ENCODE data around the gene GALK1.

The GALK1 gene

DNA sequence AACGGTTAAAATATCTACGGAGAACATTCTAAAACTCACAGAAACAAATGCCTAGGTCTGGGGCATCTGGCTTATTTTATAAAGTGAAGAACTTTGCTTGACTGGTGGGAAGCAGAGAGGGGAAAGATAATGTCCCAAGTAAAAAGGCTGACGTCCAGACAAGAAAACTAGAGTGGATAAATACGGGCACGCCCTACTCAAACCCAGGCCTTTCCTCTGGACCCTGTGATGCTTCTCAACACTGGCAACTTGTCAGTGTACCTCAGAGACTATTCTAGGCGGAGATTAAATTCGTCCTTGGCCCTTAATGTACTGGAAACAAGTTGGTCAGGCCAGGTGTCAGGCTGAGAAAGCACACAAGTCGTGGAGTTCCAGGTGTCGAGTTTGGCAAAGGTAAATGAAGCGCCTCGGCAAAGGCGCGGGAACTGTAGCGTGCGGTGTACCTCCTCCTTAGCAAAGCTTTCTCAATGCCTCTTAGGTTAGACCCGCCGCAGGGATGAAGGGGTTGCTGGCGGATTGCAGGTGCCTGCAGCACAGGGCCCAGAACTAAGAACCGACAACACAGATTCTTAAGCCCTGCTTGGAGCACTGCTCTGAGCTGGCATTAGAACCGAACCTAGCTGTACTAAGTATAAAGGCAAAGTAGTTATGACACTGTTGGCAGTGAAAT lies 18.9 kb upstream of the GALK1 start:
- DNase-seq = no peak

DNA sequence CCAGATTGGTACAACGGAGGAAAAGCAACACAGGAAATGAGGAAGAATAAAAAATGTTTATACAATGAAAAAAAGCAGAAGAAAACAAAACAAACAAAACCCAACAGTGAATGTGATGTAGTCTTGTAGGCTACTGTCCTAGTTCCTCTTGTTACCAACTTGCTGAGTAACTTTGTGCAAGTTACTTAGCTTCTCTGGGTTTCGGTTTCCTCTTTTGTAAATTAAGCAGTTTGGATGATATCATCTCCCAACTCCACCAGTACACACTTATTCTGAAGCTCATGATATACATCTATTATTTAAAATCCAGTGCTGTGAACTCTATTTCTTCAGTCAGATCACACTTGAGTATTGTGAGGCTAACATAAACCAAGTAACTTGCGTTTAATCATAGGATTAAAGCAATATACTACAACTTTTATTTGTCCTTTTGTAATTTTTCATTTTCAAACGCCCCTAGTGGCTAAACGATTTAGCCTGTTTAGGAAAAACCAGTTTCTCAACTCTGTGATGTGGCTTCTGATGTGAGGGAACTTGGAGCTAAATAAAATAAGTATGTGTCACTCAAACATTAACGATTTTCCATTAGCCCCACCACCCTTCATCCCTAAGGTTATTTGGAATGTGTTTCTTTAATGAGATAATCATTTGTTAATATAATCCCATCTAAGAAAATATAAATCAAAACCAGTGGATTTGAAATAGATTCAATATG lies 18.2 kb upstream of the GALK1 start:
- DNase-seq = peak; percentile 77

DNA sequence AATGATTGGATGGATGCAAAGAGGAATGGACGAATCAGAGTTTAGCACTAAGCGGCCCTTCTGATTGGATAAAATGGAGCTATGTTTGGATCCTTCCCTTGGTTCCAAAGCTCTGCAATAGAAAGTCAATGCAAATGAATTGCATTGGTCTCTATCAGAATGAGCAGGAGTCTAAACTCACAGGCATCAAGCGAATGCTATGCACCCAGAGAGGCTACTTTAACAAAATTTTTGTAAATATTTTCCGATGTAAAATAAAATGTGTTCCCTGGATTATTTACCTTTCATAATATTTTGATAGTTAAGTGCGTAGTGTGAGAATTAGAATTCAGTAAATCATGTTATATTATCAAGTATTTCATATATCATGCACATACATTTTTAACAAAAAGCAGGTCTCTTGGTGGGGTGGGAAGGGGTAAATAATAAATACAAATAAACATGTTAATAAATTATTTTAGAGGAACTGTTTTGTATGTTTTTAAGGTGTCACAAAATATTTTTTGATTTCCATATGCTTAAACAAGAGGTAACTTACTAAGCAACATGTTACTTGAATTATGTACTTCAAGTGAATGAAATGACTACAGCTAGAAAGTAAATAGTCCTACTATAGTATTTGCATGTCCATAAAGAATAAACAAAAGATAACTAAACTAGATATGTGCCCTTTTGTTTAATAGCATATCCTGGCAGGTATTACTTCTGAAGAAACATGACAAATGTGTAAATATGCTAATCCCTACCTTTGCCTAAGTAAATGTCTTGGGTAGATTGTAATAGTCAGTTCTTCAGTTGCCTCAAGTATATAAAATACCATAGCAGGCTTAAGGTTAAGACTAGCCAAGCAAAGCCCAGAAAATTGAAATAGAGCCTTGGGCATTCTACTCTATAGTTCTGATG lies 15.2 kb upstream of the GALK1 start:
- no peak for DNase-seq

DNA sequence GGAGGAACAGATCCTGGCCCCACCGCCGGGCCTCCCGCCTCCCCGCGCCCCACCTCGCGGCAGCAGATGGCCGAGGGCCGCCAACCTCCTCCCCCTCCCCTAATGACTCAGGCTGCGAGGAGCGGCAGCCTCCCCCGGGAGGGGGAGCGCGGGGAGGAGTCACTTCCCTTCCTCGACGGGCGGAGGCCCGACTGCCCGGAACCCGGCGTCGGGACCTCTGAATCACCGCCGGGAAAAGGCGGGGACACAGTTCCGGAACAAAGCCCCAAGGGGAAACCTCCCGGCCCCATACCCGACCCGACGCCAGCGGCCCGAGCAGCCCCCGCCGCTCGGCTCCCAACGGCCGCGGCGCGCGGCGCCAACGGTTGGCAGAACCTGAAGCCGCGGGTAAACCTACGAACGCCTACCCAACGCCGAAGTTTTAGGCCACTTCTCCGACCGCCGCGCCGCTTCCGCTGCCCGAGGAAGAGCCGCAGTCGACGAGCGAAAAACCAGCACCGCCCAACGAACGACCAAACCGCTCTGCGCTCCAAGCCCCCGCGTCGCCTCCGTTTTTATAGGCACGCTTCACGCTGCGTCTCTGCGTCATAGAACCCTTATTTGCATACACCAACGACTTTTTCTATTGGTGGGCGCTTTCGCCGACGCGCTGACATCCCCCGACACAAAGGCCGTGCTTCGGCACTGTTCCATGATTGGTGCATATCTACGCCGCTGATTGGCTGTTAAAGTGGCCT lies 14.4 kb upstream of the GALK1 start:
- peak; percentile 99 for DNase-seq

GRCh38 chr17:75778861-75779249 lies 13.9 kb upstream of the GALK1 start:
- DNase-seq = peak; percentile 87

GRCh38 chr17:75778066-75778860 lies 13.3 kb upstream of the GALK1 start:
- DNase-seq = peak; percentile 32

GRCh38 chr17:75777296-75777922 lies 12.4 kb upstream of the GALK1 start:
- DNase-seq = peak; percentile 46

GRCh38 chr17:75776386-75777295 lies 11.6 kb upstream of the GALK1 start:
- DNase-seq = peak; percentile 67

GRCh38 chr17:75774991-75775668 lies 10.1 kb upstream of the GALK1 start:
- DNase-seq = peak; percentile 46

DNA sequence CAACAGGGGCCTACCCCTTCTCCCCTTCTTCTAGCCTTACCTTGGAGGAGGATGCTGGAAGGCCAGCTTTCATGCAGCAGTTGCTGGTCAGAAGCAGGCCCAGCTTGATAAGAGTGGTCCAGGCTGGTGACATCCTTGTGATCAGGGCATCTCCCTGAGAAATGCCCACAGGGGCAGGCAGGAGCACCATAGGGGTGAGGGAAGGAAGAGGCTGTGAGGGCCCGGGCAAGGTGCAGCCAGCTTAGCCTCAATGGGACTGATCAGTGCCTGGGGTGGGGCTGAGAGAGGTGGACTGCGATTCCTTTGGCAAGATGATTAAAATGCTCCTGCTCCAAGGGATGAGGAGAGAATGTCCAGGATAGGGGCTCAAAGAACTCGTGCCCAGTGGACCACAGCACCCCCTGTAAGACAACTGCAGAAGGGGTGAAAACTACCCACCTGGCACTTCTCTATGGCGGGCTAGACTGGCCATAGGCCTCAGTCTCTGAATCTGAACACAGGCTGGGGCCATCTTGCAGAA lies 9.5 kb upstream of the GALK1 start:
- no peak for DNase-seq

DNA sequence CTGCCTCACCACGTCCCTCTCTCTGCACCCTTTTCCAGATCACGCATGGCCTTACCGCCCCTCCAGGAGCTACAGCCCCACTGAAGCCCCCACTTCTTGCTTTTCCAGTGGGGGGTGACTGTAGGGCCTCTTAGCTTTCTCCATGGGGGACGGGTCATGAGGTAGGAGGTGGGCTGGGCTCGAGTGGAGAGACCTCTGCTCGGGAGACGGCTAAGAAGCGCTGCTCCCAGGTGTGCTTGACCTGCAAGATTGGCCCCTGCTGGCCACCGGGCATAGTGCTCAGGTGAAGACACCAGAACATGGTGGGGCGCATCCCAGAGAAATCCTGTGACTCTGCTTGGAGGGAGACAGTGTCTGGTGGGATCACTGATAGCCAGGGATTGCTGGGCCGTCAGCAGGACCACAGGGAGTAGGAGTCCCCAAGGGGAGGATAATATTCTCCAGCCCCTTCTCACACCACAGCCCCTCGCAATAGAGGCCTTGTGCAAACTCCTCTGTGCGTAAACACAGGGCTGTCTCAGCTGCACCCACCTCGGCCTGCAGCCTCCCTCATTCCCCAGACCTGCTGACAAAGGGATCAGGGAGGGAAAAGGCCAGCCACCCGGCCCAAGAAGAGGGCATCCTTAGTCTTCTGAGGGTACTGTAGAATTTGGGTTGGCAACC lies 8.9 kb upstream of the GALK1 start:
- no peak for DNase-seq

DNA sequence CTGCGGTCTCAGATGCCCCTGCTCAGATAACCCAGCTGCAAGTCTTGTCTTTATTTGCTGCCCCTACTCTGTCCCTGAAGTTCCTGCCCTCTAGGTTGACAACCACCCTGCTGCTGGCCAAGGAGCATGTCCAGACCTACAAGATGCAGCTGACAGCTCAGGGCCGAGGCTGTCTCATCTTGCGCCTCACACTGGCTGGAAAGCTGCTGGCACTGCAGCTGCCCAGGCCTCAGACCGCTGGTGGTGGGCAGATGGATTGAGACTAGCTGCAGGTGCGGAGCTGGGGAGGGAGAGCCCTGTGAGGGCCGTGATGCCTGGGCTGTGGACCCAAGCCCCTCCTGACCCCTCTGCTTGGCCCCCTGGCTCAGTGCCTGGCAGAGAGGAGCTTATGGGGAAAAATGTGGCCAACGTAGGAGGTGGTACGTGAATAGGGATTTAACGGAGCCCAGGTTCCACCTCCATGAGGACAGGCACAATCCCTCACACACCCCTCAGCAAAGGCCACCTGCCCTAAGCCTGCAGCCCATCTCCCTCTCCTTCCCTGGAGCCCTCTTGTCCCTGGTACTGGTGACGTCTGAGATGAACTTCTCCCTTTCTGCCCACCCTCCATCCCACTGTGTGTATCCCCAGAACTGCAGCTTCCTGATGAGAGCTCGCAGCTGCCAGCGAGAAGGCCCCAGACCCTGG lies 8.3 kb upstream of the GALK1 start:
- DNase-seq = no peak

DNA sequence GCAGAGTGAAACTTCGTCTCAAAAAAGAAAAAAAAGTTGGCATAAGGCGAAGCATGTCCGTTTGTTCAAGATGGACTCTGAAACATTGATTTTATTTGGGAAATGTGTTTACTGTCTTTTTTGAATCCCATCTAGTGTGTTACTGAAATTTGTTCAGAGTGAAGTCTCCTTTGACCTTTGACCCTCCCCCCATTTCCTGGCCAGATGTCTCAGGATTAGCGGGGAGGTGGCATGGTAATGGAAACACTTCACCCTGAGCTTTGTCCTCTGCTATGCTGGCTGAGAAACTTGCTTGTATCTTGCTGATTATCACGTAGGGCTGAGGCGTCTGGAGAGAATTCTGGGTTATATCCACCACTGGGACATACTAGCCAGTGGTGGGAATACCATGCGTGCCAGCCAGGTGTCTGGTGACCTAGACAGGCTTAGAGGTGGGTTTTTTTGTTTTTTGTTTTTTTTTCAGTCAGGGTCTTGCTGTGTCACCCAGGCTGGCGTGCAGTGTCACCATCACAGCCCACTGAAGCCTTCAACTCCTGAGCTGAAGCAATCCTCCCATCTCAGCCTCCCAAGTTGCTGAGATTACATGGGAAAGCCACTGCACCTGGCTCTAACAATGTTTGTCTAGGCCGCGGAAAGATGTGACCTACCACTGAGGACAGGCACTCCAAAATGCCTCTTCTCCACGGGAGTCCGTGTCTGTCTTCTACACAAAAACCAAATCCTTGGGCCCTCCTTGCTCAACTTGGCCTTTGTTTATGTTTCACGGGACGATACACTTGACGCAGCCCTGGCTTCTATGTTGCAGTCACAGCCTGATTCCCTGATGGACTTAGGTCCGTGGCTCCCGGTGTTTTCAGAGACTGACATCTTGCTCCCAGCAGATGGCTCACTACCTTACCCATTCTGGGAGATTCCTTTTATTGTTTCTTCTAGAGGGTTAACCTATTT lies 6.6 kb upstream of the GALK1 start:
- no peak for DNase-seq

DNA sequence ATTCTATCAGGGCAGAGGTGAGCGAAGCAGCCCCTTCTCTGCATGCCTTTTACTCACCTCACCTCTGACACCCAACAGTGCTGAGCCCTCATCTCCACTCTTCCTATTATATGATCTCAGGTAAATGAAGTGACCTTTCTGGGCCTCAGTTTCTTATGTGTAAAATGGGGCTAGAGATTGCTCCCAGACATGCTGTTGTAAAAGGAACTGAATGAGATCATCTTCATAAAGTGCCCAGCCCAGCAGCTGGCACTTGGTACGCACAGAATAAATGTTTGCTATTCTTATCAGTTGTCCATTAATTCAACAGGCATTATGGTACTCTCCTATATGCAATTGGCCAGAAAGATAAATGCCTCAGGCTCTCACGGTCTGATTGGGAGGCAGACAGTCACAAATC lies 4.5 kb upstream of the GALK1 start:
- no peak for DNase-seq

GRCh38 chr17:75767881-75768280 lies 2.9 kb upstream of the GALK1 start:
- no peak for DNase-seq

- DNase-seq = no peak
These were observed 989 bp upstream of the GALK1 start for GRCh38 chr17:75765981-75766380.

GRCh38 chr17:75764417-75764710 lies 628 bp downstream of the GALK1 start:
- DNase-seq = no peak
